Thyroid gland (tissue), 4 donors: ENCODE data around the gene TBC1D1. TPM values are rescaled to one million over a fixed set of nuclear protein-coding genes. Genes with fewer than 3 reads are reported as not detected.

Source experiments
- DNase-seq, 2 donors: peaks; one replicate each; pipeline ENCODE4 v3.0.0-alpha.2; 2019
- H3K27ac ChIP-seq, 3 donors: fragments of 200-600 bp; sonication (generic); 1 replicate in 2 of 3; 2 replicates in 1 of 3; pipeline ENCODE4 v1.5.1; 2016 to 2019; ENCODE audit warnings: mild to moderate bottlenecking in 1 of 3, moderate library complexity in 1 of 3
- H3K27me3 ChIP-seq: fragments of 200-600 bp; sonication (generic); one replicate; pipeline ENCODE4 v1.5.1; 2019
- H3K36me3 ChIP-seq, 2 donors: fragments of 200-600 bp; sonication (generic); one replicate each; pipeline ENCODE4 v1.5.1; 2016 to 2019
- H3K4me1 ChIP-seq, 2 donors: fragments of 200-600 bp; sonication (generic); one replicate each; pipeline ENCODE4 v1.5.1; 2017 to 2019
- H3K4me3 ChIP-seq, 3 donors: fragments of 200-600 bp; sonication (generic); replicated peaks in 1 of 3; 1 replicate in 2 of 3; 2 replicates in 1 of 3; pipeline ENCODE4 v1.5.1; 2016; ENCODE audit warnings: mild to moderate bottlenecking in 1 of 3
- H3K9me3 ChIP-seq: fragments of 200-600 bp; sonication (generic); one replicate; pipeline ENCODE4 v1.5.1; 2017
- POLR2A ChIP-seq, 2 donors: fragments of 450-650 bp; IDR thresholded peaks; one replicate each; pipeline ENCODE4 v1.6.1; 2017; ENCODE audit warnings: antibody characterized with exemption in 2 of 2, mild to moderate bottlenecking in 2 of 2, moderate library complexity in 1 of 2
- WGBS, 2 donors: methylation state at CpG; one replicate each; pipeline ENCODE4 v1.1.5; 2017; 5-methylcytosine and 5-hydroxymethylcytosine counted together
- intact Hi-C: fragments of 100-400 bp; cut with DNase I; formaldehyde crosslinking; loops from one replicate; pipeline ENCODE4 v1.15.1; 2023
- total RNA-seq, 4 donors: library from RNA; depleted of rRNA; stranded (reverse); fragments of >200 nt; gene quantifications; one replicate each; pipeline ENCODE4 v1.2.3, GENCODE V29; 2016
- TF ChIP-seq, protein P1 (sequence below), 6 experiments: fragments of 200-600 bp in 3 of 6; fragments of 450-650 bp in 3 of 6; sonication (generic) in 3 of 6; IDR thresholded peaks; one replicate each; pipeline ENCODE4 v1.5.1; 2016 to 2019; ENCODE audit warnings: antibody characterized with exemption in 6 of 6, mild to moderate bottlenecking in 2 of 6, inconsistent platforms in 1 of 6, moderate library complexity in 1 of 6

TBC1D1 gene
- total RNA-seq, 4 donors from 2014 or later = 192 to 284 (median 230) TPM

DNA sequence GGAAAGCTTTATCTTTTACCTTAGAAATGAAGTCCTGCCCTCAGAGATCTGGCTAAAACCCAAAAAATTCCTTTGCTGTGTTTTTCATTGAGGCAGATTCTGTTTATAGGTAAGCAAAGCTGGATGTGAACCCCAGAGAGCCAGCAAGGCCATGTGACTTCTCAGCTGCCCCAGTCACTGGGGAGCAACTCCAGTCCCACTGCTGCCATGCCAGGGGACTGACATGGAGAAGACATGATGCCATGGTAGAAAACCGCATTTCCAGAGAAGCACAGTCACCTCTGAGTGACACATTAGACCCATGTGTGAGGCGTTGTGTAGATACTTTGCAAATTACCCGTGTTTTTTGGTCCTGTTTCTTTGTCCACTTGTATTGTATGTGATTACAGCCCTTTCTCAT, 114.8 kb downstream of the TBC1D1 start:
- WGBS, 2 donors = 76 to 85% methylated on average over 3 of the region's 3 CpGs
- no peak overlapping the region for H3K4me3 ChIP-seq
- no peak for TF ChIP-seq POLR2A (IDR thresholded peaks at IDR 0.05)
- TF ChIP-seq, protein P1, sequence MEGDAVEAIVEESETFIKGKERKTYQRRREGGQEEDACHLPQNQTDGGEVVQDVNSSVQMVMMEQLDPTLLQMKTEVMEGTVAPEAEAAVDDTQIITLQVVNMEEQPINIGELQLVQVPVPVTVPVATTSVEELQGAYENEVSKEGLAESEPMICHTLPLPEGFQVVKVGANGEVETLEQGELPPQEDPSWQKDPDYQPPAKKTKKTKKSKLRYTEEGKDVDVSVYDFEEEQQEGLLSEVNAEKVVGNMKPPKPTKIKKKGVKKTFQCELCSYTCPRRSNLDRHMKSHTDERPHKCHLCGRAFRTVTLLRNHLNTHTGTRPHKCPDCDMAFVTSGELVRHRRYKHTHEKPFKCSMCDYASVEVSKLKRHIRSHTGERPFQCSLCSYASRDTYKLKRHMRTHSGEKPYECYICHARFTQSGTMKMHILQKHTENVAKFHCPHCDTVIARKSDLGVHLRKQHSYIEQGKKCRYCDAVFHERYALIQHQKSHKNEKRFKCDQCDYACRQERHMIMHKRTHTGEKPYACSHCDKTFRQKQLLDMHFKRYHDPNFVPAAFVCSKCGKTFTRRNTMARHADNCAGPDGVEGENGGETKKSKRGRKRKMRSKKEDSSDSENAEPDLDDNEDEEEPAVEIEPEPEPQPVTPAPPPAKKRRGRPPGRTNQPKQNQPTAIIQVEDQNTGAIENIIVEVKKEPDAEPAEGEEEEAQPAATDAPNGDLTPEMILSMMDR (IDR thresholded peaks at IDR 0.05) = no peak
- H3K36me3 ChIP-seq = no peaks in the 10 kb centered on the region
- intact Hi-C loops = no loop called here
- peaks cover 37 to 58% of the 10 kb centered on the region in 2 donors for H3K4me1 ChIP-seq
- H3K27ac ChIP-seq = peak overlapping the region in 2 of 3 donors; percentile 21 to 26
- no peak for DNase-seq
- H3K9me3 ChIP-seq = no peaks in the 10 kb centered on the region
- H3K27me3 ChIP-seq = no peaks in the 10 kb centered on the region

DNA sequence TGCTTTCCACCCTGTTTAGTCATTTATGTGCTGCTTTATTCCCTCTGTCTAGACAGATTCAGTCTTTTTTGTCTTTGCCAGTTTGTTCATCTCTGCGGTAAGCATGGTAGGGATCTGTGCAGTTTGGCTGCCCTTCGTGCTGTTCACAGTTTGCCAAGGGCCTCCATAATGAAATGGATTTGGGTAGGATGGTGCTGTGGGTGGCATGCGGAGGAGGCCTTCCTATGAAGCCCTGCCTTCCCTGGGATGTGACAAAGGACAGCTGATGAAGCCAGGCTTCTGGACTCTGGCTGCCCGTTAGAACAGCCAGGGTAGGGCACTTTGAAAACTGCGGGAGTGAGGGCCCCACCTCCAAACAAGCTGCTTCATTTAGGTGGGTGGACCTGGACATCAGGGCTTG, 116.8 kb downstream of the TBC1D1 start:
- Histone ChIP-seq H3K27ac (no peak overlapping the region), H3K4me1 (peaks cover 48 to 72% of the 10 kb centered on the region in 2 donors), H3K36me3 (no peaks in the 10 kb centered on the region), H3K27me3 (no peaks in the 10 kb centered on the region), H3K9me3 (no peaks in the 10 kb centered on the region), H3K4me3 (no peak overlapping the region)
- TF ChIP-seq, protein P1 (IDR thresholded peaks at IDR 0.05) = no peak
- TF ChIP-seq POLR2A (IDR thresholded peaks at IDR 0.05) = no peak
- intact Hi-C loops = no loop called here
- DNase-seq = no peak
- 75 to 78% methylated on average over 5 of the region's 5 CpGs for WGBS, 2 donors

DNA sequence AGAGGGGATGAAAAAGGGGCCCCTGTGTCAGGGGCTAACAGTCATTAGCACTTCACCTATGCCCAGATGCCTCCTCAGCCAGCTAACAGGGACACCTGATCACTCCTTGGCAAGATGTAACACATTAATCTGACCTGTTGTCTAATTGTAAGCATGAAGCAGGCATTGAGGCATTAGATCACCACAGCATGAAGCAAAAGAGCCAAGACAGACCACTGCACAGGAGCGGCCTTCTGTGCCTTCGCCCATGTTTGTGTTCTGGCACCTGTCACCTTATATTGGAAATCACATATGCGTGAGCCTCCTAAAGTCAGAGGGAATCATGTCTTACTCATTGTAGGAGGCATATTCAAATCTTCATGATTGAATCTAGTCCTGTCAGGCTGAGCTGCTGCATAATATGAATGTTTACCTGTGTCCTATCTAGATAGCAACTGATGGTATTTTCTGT, 117.7 kb downstream of the TBC1D1 start:
- intact Hi-C loops = no loop called here
- no peaks in the 10 kb centered on the region for H3K36me3 ChIP-seq
- DNase-seq = no peak
- no peak overlapping the region for H3K4me3 ChIP-seq
- H3K9me3 ChIP-seq = no peaks in the 10 kb centered on the region
- H3K27me3 ChIP-seq = no peaks in the 10 kb centered on the region
- TF ChIP-seq, protein P1 (IDR thresholded peaks at IDR 0.05) = no peak
- TF ChIP-seq POLR2A (IDR thresholded peaks at IDR 0.05) = no peak
- 93 to 98% methylated on average over 3 of the region's 3 CpGs for WGBS, 2 donors
- H3K27ac ChIP-seq = no peak overlapping the region
- H3K4me1 ChIP-seq = peaks cover 52 to 74% of the 10 kb centered on the region in 2 donors

DNA sequence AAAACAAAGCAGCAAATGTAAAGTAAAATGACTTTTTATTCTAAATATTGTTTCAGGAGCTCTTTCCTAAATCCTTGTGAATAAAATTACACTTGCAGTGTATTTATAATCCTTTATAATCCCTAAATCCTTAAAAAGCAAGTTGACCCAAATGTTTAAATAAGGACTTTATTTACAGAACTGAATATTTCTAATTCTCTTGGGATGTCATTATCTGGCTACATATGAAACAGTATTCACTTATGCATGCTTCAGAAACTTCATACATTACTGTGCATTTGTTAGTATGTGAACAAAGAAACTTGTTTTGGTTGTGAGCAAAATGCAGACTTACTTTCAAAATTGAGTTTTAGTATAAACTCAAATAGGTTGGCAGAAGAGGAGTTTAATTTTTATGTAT, 118.5 kb downstream of the TBC1D1 start:
- TF ChIP-seq, protein P1 (IDR thresholded peaks at IDR 0.05) = no peak
- no peak for TF ChIP-seq POLR2A (IDR thresholded peaks at IDR 0.05)
- no peak overlapping the region for H3K27ac ChIP-seq
- no peaks in the 10 kb centered on the region for H3K27me3 ChIP-seq
- no peaks in the 10 kb centered on the region for H3K36me3 ChIP-seq
- DNase-seq = no peak
- H3K4me3 ChIP-seq = no peak overlapping the region
- intact Hi-C loops = no loop called here
- H3K4me1 ChIP-seq = peaks cover 46 to 73% of the 10 kb centered on the region in 2 donors
- H3K9me3 ChIP-seq = no peaks in the 10 kb centered on the region

DNA sequence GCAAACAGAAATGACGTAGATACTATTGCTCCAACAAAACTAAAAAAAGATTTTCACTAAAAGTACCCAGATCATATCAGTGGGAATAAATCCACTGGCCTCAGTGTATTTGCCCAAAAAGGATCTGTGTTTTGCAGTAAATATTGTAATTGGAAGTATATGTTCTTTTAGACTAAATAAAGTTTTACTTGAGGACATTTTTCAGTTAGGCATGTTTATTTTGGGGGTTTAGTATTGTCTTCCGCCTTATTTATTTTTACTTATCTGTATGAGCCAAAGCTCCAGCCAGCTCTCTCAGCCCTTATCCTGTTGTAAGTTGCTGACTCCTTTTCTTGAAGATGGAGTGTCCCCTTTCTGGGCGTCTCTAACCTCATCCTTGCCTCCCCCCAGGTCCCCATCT, 119.1 kb downstream of the TBC1D1 start:
- DNase-seq = no peak
- no peaks in the 10 kb centered on the region for H3K27me3 ChIP-seq
- H3K27ac ChIP-seq = peak overlapping the region in 2 of 3 donors; percentile 1 to 6
- no peak overlapping the region for H3K4me3 ChIP-seq
- 75 to 82% methylated on average over 3 of the region's 3 CpGs for WGBS, 2 donors
- H3K36me3 ChIP-seq = peaks cover 4% of the 10 kb centered on the region in 2 donors
- peaks cover 41 to 68% of the 10 kb centered on the region in 2 donors for H3K4me1 ChIP-seq
- intact Hi-C loops = no loop called here
- H3K9me3 ChIP-seq = no peaks in the 10 kb centered on the region
- no peak for TF ChIP-seq POLR2A (IDR thresholded peaks at IDR 0.05)
- TF ChIP-seq, protein P1 (IDR thresholded peaks at IDR 0.05) = no peak
